BE2C (cell line): ENCODE measurements around the gene C2orf80.

Experiments used
- DNase-seq: peaks from one replicate; pipeline ENCODE4 v3.0.0-alpha.2; 2020
- H3K27me3 ChIP-seq: fragments of 250-450 bp; sonication (Bioruptor Pico); 2 replicates; pipeline ENCODE4 v1.5.1; 2020; ENCODE audit warnings: mild to moderate bottlenecking
- H3K36me3 ChIP-seq: fragments of 250-450 bp; sonication (Bioruptor Pico); 2 replicates; pipeline ENCODE4 v1.5.1; 2020; ENCODE audit warnings: mild to moderate bottlenecking
- H3K4me1 ChIP-seq: fragments of 250-450 bp; sonication (Bioruptor Pico); 2 replicates; pipeline ENCODE4 v1.5.1; 2020
- H3K4me3 ChIP-seq: 2 replicates; pipeline ENCODE4 v1.5.1; 2011; ENCODE audit warnings: low read depth, low read length
- H3K9me3 ChIP-seq: fragments of 250-450 bp; sonication (Bioruptor Pico); 2 replicates; pipeline ENCODE4 v1.5.1; 2020
- TF ChIP-seq, protein P1 (sequence below): IDR thresholded peaks from 2 replicates; pipeline ENCODE4 v1.5.1; 2012; ENCODE audit warnings: mild to moderate bottlenecking, low read depth, low read length

Gene C2orf80

DNA sequence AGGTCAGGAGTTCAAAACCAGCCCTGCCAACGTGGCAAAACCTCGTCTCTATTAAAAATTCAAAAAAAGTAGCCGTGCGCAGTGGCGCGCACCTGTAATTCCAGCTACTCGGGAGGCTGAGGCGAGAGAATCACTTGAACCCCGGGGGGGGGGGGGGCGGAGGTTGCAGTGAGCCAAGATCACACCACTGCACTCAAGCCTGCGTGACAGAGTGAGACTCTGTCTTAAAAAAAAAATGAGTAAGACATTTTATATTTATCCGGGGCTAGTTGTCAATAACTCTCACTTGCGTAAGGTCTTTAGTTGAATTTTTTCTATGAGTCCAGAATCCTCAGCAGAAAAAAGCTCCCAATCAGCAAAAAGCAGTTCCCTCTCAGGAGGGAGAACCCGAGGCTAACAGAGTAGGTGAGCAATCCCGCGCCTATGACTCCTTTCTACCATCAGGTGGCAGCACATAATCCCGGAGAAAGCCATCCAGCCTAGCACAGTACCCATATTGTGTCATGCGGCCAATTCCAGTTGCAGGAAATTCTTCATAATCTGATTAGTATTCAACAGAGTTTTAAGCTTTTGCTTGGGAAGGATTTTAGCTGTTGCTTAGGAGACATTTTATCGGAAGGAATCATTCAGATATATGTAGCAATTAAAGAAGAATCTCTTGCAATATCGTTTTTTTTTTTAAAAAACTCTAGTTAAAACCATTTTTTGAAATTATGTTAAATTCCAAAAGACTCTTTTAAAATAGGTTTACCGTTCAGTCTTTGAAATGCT, 14.6 kb downstream of the C2orf80 start:
- DNase-seq = peak; percentile 79
- Histone ChIP-seq H3K4me3 (no peak overlapping the region), H3K36me3 (no peaks in the 10 kb centered on the region)

DNA sequence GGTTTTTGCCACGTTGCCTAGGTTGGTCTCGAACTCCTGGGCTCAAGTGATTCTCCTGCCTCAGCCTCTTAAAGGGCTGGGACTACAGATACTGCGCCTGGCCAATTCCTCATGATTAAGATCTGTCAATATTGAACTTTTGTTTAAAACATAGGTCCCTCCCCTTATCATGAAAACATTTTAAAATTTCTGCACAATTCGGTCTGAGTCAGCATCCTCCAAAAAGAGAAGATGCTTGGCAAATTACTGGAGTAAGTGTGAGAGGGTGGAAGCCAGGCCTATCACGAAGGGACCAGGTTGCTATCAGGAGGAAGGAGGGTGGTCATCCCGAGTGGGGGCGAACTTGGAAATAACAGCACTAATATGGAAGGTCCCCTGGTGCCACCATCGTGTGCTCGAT, 15.7 kb downstream of the C2orf80 start:
- H3K27me3 ChIP-seq = no peaks in the 10 kb centered on the region
- no peaks in the 10 kb centered on the region for H3K9me3 ChIP-seq
- TF ChIP-seq, protein P1, sequence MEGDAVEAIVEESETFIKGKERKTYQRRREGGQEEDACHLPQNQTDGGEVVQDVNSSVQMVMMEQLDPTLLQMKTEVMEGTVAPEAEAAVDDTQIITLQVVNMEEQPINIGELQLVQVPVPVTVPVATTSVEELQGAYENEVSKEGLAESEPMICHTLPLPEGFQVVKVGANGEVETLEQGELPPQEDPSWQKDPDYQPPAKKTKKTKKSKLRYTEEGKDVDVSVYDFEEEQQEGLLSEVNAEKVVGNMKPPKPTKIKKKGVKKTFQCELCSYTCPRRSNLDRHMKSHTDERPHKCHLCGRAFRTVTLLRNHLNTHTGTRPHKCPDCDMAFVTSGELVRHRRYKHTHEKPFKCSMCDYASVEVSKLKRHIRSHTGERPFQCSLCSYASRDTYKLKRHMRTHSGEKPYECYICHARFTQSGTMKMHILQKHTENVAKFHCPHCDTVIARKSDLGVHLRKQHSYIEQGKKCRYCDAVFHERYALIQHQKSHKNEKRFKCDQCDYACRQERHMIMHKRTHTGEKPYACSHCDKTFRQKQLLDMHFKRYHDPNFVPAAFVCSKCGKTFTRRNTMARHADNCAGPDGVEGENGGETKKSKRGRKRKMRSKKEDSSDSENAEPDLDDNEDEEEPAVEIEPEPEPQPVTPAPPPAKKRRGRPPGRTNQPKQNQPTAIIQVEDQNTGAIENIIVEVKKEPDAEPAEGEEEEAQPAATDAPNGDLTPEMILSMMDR = no peak
- DNase-seq = no peak
- no peaks in the 10 kb centered on the region for H3K36me3 ChIP-seq
- no peaks in the 10 kb centered on the region; the same call in 1 of the 2 replicates for H3K4me1 ChIP-seq
- H3K4me3 ChIP-seq = no peak overlapping the region

More for the DNA sequence above, 14.6 kb downstream of the C2orf80 start:
- no peaks in the 10 kb centered on the region; the same call in 1 of the 2 replicates for H3K4me1 ChIP-seq
- TF ChIP-seq, protein P1 = peak; percentile 96
- H3K9me3 ChIP-seq = no peaks in the 10 kb centered on the region
- no peaks in the 10 kb centered on the region for H3K27me3 ChIP-seq

DNA sequence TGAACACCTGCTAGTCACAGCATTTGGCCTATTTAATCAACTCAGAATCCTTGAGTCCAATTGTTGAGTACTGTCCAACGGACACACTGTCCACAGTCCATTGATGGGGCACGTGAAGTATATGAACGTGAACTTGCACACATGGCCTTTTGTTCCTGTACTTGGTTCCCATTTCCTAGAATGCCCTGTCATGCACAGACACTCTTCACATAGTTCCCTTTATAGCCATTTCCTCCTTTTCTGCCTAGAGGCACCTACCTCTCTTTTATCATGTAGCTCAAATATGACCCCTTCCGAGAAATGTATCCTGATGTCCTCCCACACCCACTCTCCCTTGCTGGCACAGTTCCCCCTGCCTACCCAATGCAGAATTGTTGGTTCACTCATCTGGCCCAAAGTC, 17.7 kb downstream of the C2orf80 start:
- TF ChIP-seq, protein P1 = no peak
- Histone ChIP-seq H3K4me1 (no peaks in the 10 kb centered on the region; the same call in 1 of the 2 replicates), H3K9me3 (no peaks in the 10 kb centered on the region), H3K36me3 (no peaks in the 10 kb centered on the region), H3K27me3 (no peaks in the 10 kb centered on the region), H3K4me3 (no peak overlapping the region)
- DNase-seq = no peak

DNA sequence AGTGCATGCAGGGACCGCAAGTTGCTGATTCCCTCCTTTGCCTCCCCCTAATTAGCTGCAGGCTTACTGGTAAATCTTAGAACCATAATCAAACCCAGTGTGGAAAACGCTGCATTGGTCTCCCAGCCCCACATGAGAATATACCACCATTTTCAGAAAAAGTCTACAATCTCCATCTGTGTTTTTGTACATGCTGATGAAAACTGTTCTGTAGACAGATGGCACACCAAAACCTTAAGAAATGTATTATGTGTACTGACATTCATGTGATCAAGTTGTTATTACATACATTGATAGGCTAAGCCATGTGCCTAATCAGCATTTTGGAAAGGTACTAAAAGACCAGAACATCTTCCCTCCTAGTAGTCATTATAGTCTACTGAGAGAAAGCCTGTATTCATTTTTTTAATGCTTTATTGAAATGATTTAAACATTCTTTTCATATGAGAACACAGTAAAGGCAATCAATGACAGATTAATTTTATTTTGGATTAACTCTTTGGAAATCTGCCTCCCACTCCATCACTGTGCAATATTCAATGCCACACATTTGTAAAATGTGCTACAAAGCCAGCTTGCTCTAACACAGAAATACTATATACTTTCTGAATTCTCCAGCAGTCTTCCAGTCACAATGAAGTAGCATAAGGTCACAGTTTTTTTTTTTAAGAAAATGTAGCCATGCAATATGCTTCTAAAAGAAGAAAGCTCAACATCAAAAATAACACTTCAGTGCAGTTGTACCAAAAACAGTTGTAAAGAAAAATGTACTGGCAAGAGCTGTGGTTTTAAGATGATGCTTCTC, 24.7 kb downstream of the C2orf80 start:
- H3K4me1 ChIP-seq = no peaks in the 10 kb centered on the region
- no peaks in the 10 kb centered on the region for H3K9me3 ChIP-seq
- no peaks in the 10 kb centered on the region for H3K36me3 ChIP-seq
- no peak overlapping the region for H3K4me3 ChIP-seq
- no peaks in the 10 kb centered on the region for H3K27me3 ChIP-seq
- TF ChIP-seq, protein P1 = no peak
- DNase-seq = no peak

DNA sequence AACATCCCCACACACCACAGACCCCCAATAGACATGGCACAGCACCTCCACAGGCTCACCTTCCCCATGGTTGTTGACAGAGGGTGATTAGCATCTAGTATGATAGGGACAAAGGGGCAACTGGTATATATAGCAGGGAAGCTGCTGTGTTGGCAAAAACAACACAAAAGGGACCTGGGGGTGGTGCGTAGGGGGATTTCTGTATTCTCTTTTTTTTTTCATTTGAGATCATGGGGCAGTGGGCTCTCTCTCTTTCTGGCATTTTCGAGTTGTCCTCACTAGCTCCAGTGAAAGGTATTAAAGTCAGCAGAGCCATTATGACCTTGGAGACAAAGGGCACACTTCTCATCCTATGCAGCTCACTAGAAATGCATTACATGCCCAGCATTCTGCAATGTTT, 26.3 kb downstream of the C2orf80 start, which contains the start of gene CRYGA:
CRYGA (minus strand) TSS at position 101 of the 400 bp plus-strand sequence; CDS start at position 68, 33 bp downstream.
- DNase-seq = no peak
- no peak within 1 kb of the TSS for H3K4me3 ChIP-seq
- TF ChIP-seq, protein P1 = no peak
- no peaks in the 10 kb centered on the region for H3K36me3 ChIP-seq
- no peaks in the 10 kb centered on the region for H3K27me3 ChIP-seq
- H3K9me3 ChIP-seq = no peaks in the 10 kb centered on the region
- no peaks in the 10 kb centered on the region for H3K4me1 ChIP-seq
